ENCODE results near the gene TSPAN31.
A peak's percentile ranks its signal among the peaks of the same experiment; 100 is the strongest.
"Not testable (repeated sequence)": the region's sequence is repeated elsewhere in the genome, so short reads cannot be mapped to it uniquely, and the experiment has no call there.

TSPAN31 gene

DNA sequence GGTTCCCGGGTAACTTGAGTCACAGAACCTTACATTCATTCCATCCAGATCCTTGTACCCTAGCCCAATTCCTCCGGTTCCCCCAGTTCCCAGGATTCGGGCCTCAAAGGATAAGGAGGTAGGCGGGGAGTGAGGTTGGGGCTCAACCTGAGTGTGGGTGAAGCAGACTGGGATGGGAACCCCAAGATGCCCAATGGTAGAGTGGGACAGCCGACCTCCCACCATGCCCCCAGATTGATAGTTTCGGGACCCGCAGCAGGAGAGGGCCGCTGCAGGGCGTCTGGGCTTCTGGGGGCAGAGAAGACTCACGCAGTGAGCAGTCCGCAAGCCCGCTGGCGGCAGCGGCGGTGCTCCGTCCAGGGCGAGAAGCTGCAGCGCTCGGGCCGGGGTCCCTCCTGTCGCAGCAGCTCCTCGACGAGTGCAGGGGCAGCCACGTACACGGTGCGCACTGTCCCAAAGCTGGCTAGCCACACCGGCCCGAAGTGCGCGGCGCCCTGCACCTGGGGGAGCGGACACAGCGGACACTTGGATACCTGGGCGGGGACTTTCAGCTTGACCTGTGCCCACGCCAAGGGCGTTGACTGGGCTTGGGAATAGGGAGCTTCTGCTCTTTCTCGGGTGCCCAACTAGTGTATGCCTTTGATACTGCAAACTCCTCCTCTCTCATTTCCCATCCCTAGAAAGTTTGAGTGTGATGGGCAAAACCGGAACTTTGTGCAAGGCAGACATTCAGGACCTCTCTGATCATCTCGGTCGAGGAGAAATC lies 21.0 kb downstream of the TSPAN31 start:
- no peak for DNase-seq (ENCODE audit: low read depth in 3 of 3, low spot score in 1 of 3)

GRCh38 chr12:57766464-57767304 lies 21.8 kb downstream of the TSPAN31 start, which contains the start of gene CYP27B1:
Gene CYP27B1 (minus strand): TSS chr12:57767078. CDS start chr12:57767041, 37 bp downstream.
- DNase-seq (ENCODE audit: low read depth in 3 of 3, low spot score in 1 of 3) = no peak

DNA sequence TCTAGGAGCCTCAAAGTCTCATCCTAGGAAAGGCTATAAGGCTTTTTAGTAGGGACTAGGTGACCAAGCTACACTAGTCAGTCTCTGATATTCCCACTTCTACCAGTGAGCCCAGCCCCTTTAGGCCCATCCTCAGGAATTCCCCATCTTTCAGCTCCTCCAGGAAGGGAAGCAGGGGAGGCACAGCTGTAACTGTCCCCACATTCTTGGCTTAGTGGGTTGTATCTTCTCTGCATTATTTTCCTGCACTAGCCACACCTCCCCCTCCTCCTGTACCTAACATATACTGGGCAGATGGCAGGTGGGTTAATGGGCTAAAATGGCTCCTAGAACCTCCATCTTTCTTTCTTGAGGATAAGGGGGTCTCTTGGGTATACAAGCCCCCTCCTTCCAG lies 22.5 kb downstream of the TSPAN31 start:
- no peak for DNase-seq (ENCODE audit: low read depth in 3 of 3, low spot score in 1 of 3)

DNA sequence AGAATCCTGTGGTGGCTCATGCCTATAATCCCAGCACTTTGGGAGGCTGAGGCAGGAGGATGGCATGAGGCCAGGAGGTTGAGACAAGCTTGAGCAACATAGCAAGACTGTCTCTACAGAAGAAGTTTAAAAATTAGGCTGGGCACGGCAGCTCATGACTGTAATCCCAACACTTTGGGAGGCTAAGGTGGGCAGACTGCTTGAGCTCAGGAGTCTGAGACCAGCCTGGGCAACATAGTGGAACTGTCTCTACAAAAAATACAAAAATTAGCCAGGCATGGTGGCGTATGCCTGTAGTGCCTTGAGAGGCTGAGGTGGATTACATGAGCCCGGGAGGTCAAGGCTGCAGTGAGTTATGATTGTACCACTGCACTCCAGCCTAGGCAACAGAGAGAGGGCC lies 23.0 kb downstream of the TSPAN31 start:
- no peak for DNase-seq (ENCODE audit: low read depth in 3 of 3, low spot score in 1 of 3)

DNA sequence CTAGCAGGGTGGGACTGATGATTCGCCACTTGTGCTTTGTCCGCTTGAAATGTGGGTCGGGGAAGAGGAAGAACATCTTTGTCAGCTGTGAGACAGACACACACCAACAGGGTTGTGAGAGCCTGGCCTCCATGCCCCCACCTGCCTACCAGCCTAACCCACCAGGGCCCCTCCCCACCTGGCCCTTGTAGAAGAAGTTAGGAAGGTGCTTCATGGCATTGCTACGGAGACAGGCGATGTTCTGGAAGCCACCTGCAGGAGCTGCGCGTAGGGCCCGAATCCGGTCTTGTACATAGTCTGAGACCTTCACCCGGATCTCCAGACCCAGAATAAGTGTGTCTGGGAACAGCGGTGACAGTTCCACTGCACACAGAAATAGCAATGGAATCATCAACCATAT lies 24.8 kb downstream of the TSPAN31 start:
- no peak for DNase-seq (ENCODE audit: low read depth in 3 of 3, low spot score in 1 of 3)

GRCh38 chr12:57770734-57771133 lies 25.9 kb downstream of the TSPAN31 start:
- no peak for DNase-seq (ENCODE audit: low read depth in 3 of 3, low spot score in 1 of 3)

- peak in 2 of 3 donors; percentile 45 to 81 for DNase-seq (ENCODE audit: low read depth in 3 of 3, low spot score in 1 of 3)
These were observed 26.5 kb downstream of the TSPAN31 start for GRCh38 chr12:57771236-57771872.

DNA sequence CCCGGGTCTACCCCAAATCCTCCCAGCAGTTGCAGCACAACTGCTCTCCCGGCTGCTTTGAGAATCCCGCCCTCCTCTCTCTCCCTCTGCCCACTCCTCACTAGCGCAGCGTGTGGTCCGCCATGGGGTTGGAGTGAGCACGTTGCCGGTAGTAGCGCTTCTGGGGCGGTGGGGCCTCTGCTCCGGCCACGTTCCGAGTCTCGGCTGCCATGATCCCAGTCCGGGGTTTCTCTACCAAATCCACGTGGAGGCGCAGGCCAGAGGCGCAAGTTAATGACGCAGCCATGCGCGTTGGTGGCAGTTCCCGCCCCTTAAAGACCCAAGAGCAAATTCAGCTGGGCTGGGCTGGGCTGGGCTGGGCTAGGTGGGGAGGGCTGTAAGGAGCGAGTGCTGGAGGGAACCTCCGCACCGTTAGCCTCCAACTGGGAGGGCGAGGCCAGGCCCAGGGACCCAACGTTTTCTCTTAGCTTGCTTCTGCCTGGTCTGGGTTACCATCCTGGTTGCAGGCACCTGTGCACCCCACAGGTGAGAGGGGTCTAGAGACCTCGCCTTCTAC lies 27.1 kb downstream of the TSPAN31 start, which contains the start of gene METTL1:
Gene METTL1 (minus strand): TSS at position 233 of the 556 bp plus-strand sequence. CDS start 22 bp downstream, at position 211.
- DNase-seq (ENCODE audit: low read depth in 3 of 3, low spot score in 1 of 3) = peak; percentile 62 to 85 (median 66)

- no peak for DNase-seq (ENCODE audit: low read depth in 3 of 3, low spot score in 1 of 3)
These were observed 27.8 kb downstream of the TSPAN31 start, which contains the start of gene EEF1AKMT3 for GRCh38 chr12:57772429-57773322. Gene EEF1AKMT3 (plus strand): TSS chr12:57772614. CDS start chr12:57772725, 111 bp downstream.

DNA sequence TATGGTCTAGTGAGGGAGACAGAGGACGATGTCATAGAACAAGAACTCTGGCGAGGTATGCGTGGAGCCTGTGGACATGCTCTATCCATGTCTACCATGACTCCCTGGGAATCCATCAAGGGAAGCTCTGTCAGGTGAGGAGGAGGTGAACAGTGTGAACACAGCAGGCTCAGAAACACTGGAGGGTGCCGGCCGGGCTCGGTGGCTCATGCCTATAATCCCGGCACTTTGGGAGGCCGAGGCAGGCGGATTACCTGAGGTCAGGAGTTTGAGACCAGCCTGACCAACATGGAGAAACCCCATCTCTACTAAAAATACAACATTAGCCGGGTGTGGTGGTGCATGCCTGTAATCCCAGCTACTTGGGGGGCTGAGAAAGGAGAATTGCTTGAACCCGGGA lies 29.8 kb downstream of the TSPAN31 start:
- DNase-seq (ENCODE audit: low read depth in 3 of 3, low spot score in 1 of 3) = not testable (repeated sequence)

DNA sequence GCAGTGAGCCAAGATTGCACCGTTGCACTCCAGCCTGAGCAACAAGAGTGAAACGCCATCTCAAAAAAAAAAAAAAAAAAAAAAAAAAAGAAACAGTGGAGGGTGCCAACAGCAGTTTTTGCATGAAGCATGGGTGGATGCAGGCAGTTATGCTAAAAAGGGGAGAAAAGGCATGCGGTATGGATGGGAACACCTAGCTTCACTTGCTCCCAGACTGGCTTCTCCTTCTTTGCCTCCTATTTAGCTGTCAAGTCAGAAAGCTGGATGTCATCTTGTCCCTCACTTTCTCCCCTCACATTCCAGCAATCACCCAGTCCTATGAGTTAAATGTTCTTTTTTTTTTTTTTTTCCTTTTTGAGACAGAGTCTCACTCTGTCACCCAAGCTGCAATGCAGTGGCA lies 30.2 kb downstream of the TSPAN31 start:
- no peak for DNase-seq (ENCODE audit: low read depth in 3 of 3, low spot score in 1 of 3)

DNA sequence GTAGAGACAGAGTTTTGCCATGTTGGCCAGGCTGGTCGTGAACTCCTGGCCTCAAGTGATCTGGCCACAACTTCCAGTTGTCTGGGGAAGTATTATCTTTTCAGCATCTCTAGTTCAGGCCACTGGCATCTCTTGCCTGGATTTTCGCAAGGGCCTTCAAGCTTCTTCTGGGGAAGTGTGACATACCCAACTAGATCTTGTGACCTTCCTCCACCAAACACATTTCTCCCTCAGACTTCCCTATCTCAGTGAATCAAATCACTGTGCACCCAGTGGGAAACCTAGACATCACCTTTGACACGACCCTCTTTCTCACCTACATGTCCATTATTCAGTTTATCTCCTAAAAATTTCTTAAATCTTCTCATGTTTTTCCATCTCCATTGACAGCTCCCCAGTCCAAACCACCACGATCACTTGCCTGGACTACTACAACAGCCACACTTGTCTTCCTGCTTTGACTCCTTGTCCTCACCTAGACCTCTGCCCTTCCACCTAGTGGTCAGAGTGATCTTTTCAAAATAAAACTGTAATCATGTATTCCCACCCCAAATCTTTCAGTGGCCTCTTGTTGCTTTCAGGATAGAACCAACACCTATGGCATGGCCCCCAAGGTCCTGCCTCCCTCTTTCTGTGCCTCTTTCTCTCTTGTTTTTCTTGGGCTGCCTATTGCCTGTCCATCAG lies 30.9 kb downstream of the TSPAN31 start:
- no peak for DNase-seq (ENCODE audit: low read depth in 3 of 3, low spot score in 1 of 3)

- DNase-seq (ENCODE audit: low read depth in 3 of 3, low spot score in 1 of 3) = no peak
These were observed 31.4 kb downstream of the TSPAN31 start for GRCh38 chr12:57776247-57776587.

DNA sequence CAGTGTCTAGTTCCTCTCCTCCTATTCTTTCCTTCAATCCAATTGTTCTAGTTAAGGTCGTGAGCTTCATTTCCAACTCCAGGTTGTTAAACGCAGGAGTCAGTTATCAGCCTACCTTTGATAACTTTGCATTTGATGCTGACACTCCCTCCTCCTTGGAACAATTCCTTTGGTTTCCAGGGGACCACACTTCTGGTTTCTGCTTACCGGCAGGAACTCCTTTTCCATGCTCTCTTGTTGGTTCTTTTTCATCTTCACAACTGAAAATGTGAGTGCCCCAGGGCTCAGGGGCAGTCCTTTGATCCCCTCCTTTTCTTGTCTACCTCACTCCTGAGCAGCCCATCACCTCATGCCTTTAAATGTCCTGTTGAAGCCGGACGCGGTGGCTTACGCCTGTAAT lies 32.5 kb downstream of the TSPAN31 start:
- no peak for DNase-seq (ENCODE audit: low read depth in 3 of 3, low spot score in 1 of 3)

DNA sequence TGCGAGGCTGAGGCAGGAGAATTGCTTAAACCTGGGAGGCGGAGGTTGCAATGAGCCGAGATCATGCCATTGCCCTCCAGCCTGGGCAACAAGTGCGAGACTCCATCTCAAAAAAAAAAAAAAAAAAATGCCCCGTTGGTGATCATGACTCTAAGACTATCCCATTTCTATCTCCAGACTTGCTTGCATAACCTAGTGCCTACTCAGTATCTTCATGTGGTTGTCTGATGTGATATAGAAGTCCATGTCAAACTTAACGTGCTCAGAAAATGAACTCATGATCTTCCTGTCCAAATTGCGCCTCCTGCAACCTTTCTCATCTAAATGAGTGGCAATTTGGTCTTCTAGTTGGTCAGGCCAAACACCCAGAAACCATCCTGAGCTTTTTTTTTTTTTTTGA lies 33.1 kb downstream of the TSPAN31 start:
- no peak for DNase-seq (ENCODE audit: low read depth in 3 of 3, low spot score in 1 of 3)

GRCh38 chr12:57779736-57780135 lies 34.9 kb downstream of the TSPAN31 start:
- DNase-seq (ENCODE audit: low read depth in 3 of 3, low spot score in 1 of 3) = no peak

DNA sequence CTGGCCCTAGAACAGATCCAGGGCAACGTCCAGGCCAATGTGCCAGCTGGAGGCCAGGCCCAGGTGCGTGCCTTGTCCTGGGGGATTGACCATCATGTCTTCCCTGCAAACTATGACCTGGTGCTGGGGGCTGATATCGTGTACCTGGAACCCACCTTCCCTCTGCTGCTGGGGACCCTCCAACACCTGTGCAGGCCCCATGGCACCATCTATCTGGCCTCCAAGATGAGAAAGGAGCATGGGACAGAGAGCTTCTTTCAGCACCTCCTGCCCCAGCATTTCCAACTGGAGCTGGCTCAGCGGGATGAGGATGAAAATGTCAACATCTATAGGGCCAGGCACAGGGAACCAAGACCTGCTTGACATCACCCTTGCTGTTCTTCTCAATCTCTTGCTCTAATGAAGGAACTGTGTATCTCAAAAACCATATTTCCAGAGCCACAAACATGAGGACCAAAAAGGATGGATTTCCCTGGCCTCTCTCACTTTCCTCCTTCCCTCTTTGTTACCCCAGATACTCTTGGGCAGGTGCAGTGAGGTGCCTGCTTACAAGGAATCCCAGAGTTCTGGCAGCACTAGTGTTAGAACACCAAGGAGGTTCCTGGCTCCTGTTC lies 35.6 kb downstream of the TSPAN31 start:
- DNase-seq (ENCODE audit: low read depth in 3 of 3, low spot score in 1 of 3) = no peak

GRCh38 chr12:57781244-57781643 lies 36.4 kb downstream of the TSPAN31 start:
- no peak for DNase-seq (ENCODE audit: low read depth in 3 of 3, low spot score in 1 of 3)

DNA sequence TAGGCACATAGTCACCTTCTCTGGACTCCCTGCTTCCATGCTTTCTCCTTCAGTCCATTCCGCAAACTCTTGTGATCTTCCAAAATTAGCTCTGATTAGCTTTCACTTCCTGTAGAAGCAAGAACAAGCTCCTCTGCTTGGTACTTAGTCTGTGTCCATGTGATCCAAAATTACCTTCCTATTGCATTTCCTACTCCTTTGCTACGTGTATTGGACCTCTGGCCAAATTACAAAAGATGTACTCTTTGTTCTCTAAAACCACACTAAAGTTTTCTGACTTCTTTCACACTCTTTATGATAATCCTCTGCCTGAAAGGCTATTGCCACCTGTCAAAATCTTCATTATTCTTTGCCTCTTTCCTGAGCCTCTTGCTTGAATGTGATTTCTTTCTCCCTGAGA lies 37.0 kb downstream of the TSPAN31 start:
- no peak for DNase-seq (ENCODE audit: low read depth in 3 of 3, low spot score in 1 of 3)

Measured in stimulated activated CD4-positive, alpha-beta T cell treated with anti-CD3 and anti-CD28 coated beads, TNF-alpha, amount 100 ng/mL, for 1 hour (primary cell).